ENCODE results near the gene TXNDC11. TPM values are rescaled to one million over a fixed set of nuclear protein-coding genes. Genes with fewer than 3 reads are reported as not detected.

The TXNDC11 gene
- polyA plus RNA-seq, 2 of the 4 experiments (the other 2 are of a cell fraction), result 22.7 to 42.4 TPM

- no peak for TF ChIP-seq REST (IDR thresholded peaks at IDR 0.05)
These were observed 17.2 kb downstream of the TXNDC11 start (continued) for GRCh38 chr16:11725457-11725856.

GRCh38 chr16:11722468-11722808, 20.2 kb downstream of the TXNDC11 start:
- WGBS (ENCODE audit: missing lambda C conversion rate), result 91% methylated on average over 3 of the region's 3 CpGs
- no peak for TF ChIP-seq MAZ (IDR thresholded peaks at IDR 0.05; ENCODE audit: borderline replicate concordance, low read depth, low read length)
- FAIRE-seq (no peak), ATAC-seq (no peak), DNase-seq (ENCODE audit: low read depth in 1 of 2, low spot score in 1 of 2) (no peak)
- Histone ChIP-seq H3K27ac (no peak overlapping the region), H3K9me3 (no peaks in the 10 kb centered on the region), H3K4me3 (no peak overlapping the region), H3K4me1 (peaks cover 14% of the 10 kb centered on the region; the same call in 2 of the 3 replicates), H3K4me2 (no peak overlapping the region)
- CTCF ChIA-PET, result interaction anchor here (1.2 to 14.3 kb wide), 3 partner anchors 8 to 323 kb away, joined by 3 to 344 read pairs (median 6); no protein-coding TSS in a partner anchor
- POLR2A ChIA-PET, result no interaction called here

- ATAC-seq (no peak), FAIRE-seq (no peak), DNase-seq (ENCODE audit: low read depth in 1 of 2, low spot score in 1 of 2) (no peak)
- TF ChIP-seq FOSL2 (IDR thresholded peaks at IDR 0.05) (no peak), FOSL2 (CRISPR knock-in tag; IDR thresholded peaks at IDR 0.05) (no peak), RFX5 (IDR thresholded peaks at IDR 0.05) (no peak), GATA3 (IDR thresholded peaks at IDR 0.05; ENCODE audit: borderline replicate concordance) (no peak), MAFK (IDR thresholded peaks at IDR 0.05; ENCODE audit: partially characterized antibody) (no peak), HMGXB4 (CRISPR knock-in tag; IDR thresholded peaks at IDR 0.05; ENCODE audit: borderline replicate concordance) (no peak), JUN (IDR thresholded peaks at IDR 0.05) (no peak), REST (IDR thresholded peaks at IDR 0.05) (no peak), CEBPB (IDR thresholded peaks at IDR 0.05) (no peak), USF2 (IDR thresholded peaks at IDR 0.05) (no peak), E2F6 (IDR thresholded peaks at IDR 0.05; ENCODE audit: borderline replicate concordance, low read depth) (no peak), POLR2A (IDR thresholded peaks at IDR 0.05; ENCODE audit: low read length) (no peak), NFE2L2 (conservative IDR thresholded peaks at IDR 0.05; ENCODE audit: low read length) (no peak), KDM1A (IDR thresholded peaks at IDR 0.05; ENCODE audit: low read depth) (no peak), HES2 (IDR thresholded peaks at IDR 0.05) (no peak), CHD2 (IDR thresholded peaks at IDR 0.05; ENCODE audit: low read length, partially characterized antibody) (no peak), HDAC2 (IDR thresholded peaks at IDR 0.05) (no peak), CBX8 (IDR thresholded peaks at IDR 0.05) (no peak), CTCF (IDR thresholded peaks at IDR 0.05) (no peak), ZNF302 (CRISPR knock-in tag; IDR thresholded peaks at IDR 0.05) (no peak)
- Histone ChIP-seq H3K4me2 (no peak overlapping the region), H3K9me3 (no peaks in the 10 kb centered on the region), H3K4me1 (peaks cover 15% of the 10 kb centered on the region; the same call in 2 of the 3 replicates), H3K4me3 (no peak overlapping the region), H3K27ac (no peak overlapping the region)
- ChIA-PET POLR2A (no interaction called here), CTCF (interaction anchor here (1.2 to 14.3 kb wide), 3 partner anchors 22 to 322 kb away, joined by 3 to 344 read pairs (median 3); no protein-coding TSS in a partner anchor)
- WGBS (ENCODE audit: missing lambda C conversion rate), result 90% methylated on average over 4 of the region's 4 CpGs
These were observed 20.7 kb downstream of the TXNDC11 start for GRCh38 chr16:11721781-11722467.

Data from A549 (cell line).